ENCODE results near the gene MPHOSPH9. TPM values are rescaled to one million over a fixed set of nuclear protein-coding genes. Genes with fewer than 3 reads are reported as not detected.
A peak's percentile ranks its signal among the peaks of the same experiment; 100 is the strongest.
"Not testable (repeated sequence)": the region's sequence is repeated elsewhere in the genome, so short reads cannot be mapped to it uniquely, and the experiment has no call there.

MPHOSPH9 gene
- total RNA-seq, 1 donor from 2014 or later: 27.2 TPM

DNA sequence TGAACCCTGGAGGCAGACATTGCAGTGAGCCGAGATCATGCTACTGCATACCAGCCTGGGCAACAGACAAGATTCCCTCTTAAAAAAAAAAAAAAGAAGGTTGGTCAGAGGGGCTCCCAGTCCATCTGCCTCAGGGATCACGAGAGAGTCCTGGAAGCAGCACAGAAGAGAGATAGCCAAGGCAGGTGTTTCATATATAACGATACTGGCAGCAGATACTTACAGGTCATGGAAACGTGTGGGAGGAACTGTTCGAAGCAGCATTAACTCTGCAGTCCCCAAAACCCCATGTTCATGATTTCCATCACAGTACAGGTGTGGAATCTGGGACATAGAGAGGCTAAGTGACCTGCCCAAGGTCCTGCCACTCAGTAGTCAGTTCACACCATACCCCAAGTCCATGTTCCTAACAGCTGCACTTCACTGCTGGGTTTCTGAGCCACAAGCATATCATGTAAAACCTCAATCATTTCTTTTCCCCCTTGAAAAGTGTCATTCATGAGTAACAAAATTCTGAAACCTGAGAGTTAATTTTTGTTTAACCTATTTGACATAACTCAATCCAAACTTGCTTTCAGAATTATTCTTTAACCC lies 22.0 kb upstream of the MPHOSPH9 start:
- Mint-ChIP-seq H3K9me3 (ENCODE audit: low read depth) (no peaks in the 10 kb centered on the region), H3K4me1 (ENCODE audit: low read depth) (peaks cover 13% of the 10 kb centered on the region), H3K4me3 (ENCODE audit: unreplicated experiment) (no peak overlapping the region), H3K27ac (ENCODE audit: unreplicated experiment) (no peak overlapping the region), H3K36me3 (ENCODE audit: low read depth) (peaks cover 16% of the 10 kb centered on the region), H3K27me3 (ENCODE audit: low read depth) (no peaks in the 10 kb centered on the region)
- DNase-seq (ENCODE audit: low spot score): no peak
- TF ChIP-seq, protein P1, sequence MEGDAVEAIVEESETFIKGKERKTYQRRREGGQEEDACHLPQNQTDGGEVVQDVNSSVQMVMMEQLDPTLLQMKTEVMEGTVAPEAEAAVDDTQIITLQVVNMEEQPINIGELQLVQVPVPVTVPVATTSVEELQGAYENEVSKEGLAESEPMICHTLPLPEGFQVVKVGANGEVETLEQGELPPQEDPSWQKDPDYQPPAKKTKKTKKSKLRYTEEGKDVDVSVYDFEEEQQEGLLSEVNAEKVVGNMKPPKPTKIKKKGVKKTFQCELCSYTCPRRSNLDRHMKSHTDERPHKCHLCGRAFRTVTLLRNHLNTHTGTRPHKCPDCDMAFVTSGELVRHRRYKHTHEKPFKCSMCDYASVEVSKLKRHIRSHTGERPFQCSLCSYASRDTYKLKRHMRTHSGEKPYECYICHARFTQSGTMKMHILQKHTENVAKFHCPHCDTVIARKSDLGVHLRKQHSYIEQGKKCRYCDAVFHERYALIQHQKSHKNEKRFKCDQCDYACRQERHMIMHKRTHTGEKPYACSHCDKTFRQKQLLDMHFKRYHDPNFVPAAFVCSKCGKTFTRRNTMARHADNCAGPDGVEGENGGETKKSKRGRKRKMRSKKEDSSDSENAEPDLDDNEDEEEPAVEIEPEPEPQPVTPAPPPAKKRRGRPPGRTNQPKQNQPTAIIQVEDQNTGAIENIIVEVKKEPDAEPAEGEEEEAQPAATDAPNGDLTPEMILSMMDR (IDR thresholded peaks at IDR 0.05): no peak

DNA sequence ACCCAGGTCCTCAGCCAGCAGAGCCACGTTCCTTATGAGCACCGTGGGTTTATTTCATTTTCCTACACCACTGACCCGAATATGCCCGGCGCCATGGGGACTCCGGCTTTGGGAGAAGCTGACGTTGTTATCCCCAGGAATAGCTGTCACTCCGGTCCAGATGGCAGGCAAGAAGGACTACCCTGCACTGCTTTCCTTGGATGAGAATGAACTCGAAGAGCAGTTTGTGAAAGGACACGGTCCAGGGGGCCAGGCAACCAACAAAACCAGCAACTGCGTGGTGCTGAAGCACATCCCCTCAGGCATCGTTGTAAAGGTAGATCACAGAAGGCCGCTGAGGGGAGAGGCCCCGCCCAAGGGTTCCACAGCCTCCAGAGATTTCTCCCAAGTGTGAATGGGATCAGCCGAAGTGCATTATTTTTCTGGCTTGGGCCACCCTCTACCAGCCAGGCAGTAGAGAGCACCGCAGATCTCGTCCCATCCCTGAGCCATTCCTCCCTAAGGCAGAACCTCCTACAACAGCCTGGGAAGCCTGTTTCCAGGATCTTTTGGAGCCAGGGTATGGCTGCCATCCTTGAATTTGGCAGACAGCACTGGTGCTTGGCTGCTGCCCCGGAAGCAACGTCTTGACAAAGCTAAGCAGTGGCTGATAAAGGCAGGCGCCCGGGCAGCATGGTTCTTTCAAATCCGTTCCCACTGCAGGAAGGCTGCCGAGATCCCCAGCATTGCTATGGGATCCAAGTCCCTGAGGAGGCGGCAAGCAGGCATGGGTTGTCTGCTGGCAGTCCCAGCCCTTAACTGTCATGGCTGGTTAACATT lies 20.9 kb upstream of the MPHOSPH9 start:
- H3K4me3 Mint-ChIP-seq (ENCODE audit: unreplicated experiment): no peak overlapping the region

DNA sequence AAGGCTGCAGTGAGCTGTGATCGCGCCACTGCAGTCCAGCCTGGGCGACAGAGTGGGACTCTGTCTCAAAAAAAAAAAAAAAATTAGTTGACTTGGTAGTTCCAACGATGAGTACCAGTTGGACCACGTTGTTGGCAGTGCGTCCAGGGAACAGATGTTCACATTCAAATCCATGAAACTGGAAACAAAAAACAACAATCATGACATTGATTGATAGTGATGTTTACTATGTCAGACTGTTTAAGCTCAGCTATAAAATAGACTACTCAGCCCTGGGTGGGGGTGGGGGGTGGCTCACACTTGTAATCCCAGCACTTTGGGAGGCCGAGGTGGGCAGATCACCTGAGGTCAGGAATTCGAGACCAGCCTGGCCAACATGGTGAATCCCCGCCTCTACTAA lies 19.4 kb upstream of the MPHOSPH9 start:
- H3K4me3 Mint-ChIP-seq (ENCODE audit: unreplicated experiment); H3K27me3 Mint-ChIP-seq (ENCODE audit: low read depth); DNase-seq (ENCODE audit: low spot score); H3K9me3 Mint-ChIP-seq (ENCODE audit: low read depth): not testable (repeated sequence)
- peaks cover 15% of the 10 kb centered on the region for H3K4me1 Mint-ChIP-seq (ENCODE audit: low read depth)
- H3K27ac Mint-ChIP-seq (ENCODE audit: unreplicated experiment): peak overlapping the region; percentile 45
- peaks cover 16% of the 10 kb centered on the region for H3K36me3 Mint-ChIP-seq (ENCODE audit: low read depth)

More for the DNA sequence above, 20.9 kb upstream of the MPHOSPH9 start:
- Mint-ChIP-seq H3K36me3 (ENCODE audit: low read depth) (peaks cover 13% of the 10 kb centered on the region), H3K27me3 (ENCODE audit: low read depth) (no peaks in the 10 kb centered on the region), H3K9me3 (ENCODE audit: low read depth) (no peaks in the 10 kb centered on the region), H3K4me1 (ENCODE audit: low read depth) (peaks cover 13% of the 10 kb centered on the region), H3K27ac (ENCODE audit: unreplicated experiment) (no peak overlapping the region)
- TF ChIP-seq, protein P1 (IDR thresholded peaks at IDR 0.05): no peak
- no peak for DNase-seq (ENCODE audit: low spot score)

DNA sequence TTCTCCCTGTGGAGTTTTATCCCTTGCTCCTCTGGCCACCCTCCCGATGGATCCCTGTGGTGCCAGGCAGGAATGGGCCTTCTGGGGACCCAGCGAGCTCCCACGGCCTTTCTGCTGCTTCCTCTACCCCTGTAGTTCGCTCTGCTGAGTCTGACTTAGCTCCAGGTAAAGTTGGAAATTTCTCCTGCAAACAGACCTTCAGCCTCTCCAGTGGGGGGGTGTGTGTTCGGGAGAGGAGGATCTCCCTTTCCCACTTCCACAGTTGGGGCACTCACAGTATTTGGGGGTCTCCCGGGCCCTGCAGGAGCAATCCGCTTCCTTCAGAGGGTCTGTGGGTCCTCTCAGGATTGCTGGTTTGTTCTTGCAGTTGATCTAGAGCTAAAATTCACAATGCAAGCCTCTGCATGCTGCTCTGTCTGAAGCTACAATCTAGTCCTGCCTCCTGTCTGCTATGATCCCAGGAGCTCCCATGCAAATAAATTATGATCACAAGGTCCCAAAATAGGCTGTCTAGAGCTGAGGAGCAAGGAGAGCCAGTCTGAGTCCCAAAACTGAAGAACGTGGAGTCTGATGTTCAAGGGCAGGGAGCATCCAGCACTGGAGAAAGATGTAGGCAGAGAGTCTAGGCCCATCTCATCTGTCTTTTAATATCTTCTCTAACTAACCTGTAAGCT lies 18.6 kb upstream of the MPHOSPH9 start:
- peaks cover 21% of the 10 kb centered on the region for H3K4me1 Mint-ChIP-seq (ENCODE audit: low read depth)
- H3K36me3 Mint-ChIP-seq (ENCODE audit: low read depth): peaks cover 14% of the 10 kb centered on the region
- TF ChIP-seq, protein P1 (IDR thresholded peaks at IDR 0.05): no peak
- H3K9me3 Mint-ChIP-seq (ENCODE audit: low read depth): no peaks in the 10 kb centered on the region
- H3K4me3 Mint-ChIP-seq (ENCODE audit: unreplicated experiment): no peak overlapping the region
- no peak for DNase-seq (ENCODE audit: low spot score)
- peak overlapping the region; percentile 49 for H3K27ac Mint-ChIP-seq (ENCODE audit: unreplicated experiment)
- no peaks in the 10 kb centered on the region for H3K27me3 Mint-ChIP-seq (ENCODE audit: low read depth)

DNA sequence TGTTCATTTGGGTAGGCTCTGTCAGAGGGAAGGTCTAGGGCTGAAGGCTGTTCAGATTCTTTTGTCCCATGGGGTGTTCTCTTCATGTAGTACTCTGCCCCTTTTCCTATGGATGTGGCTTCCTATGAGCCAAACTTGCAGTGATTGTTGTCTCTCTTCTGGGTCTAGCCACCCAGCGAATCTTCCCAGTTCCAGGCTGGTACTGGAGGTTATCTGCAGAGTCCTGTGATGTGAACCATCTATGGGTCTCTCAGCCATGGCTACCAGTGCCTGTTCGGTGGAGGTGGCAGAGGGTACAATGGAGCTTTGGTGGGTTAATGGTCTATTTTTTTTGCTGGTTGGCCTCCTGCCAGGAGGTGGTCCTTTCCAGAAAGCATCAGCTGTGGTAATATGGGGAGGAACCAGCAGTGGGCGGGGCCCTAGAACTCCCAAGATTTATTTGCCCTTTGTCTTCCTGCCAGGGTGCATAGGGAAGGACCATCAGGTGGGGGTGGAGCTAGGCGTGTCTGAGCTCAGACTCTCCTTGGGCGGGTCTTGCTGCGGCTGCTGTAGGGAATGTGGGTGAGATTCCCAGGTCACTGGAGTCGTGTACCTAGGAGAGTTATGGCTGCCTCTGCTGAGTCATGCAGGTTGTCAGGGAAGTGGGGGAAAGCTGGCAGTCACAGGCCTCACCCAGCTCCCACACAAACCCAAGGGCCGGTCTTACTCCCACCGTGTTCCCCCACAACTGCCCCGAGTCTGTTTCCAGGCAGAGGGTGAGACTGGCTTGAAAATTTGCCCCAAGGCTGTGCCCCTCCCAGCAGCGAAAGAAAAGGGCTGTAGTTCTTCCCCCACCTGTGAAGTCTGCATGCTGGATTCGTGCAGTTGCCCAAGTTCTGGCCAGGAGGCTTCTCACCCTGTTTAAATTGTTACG lies 17.8 kb upstream of the MPHOSPH9 start:
- Mint-ChIP-seq H3K36me3 (ENCODE audit: low read depth) (peaks cover 14% of the 10 kb centered on the region), H3K27me3 (ENCODE audit: low read depth) (no peaks in the 10 kb centered on the region), H3K4me1 (ENCODE audit: low read depth) (peaks cover 21% of the 10 kb centered on the region), H3K9me3 (ENCODE audit: low read depth) (no peaks in the 10 kb centered on the region), H3K27ac (ENCODE audit: unreplicated experiment) (peak overlapping the region; percentile 49), H3K4me3 (ENCODE audit: unreplicated experiment) (no peak overlapping the region)
- TF ChIP-seq, protein P1 (IDR thresholded peaks at IDR 0.05): no peak
- DNase-seq (ENCODE audit: low spot score): no peak

DNA sequence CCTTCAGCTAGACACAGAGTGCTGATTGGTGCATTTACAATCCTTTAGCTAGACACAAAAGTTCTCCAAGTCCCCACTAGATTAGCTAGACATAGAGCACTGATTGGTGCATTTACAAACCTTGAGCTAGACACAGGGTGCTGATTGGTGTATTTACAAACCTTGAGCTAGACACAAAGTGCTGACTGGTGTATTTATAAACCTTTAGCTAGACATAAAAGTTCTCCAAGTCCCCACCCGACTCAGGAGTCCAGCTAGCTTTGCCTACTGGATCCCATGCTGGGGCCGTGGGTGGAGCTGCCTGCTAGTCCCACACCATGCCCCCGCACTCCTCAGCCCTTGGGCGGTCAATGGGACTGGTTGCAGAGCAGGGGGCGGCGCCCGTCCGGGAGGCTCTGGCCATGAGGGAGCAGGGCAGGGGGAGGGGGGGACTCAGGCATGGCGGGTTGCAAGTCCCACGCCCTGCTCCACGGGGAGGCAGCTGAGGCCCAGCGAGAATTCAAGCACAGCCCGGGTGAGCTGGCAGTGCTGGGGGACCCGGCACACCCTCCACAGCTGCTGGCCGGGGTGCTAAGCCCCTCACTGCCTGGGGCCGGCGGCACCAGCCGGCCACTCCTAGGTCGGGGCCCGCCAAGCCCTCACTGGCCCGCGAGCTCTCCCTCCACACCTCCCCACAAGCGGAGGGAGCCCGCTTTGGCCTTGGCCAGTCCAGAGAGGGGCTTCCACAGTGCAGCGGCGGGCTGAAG lies 16.2 kb upstream of the MPHOSPH9 start:
- H3K27ac Mint-ChIP-seq (ENCODE audit: unreplicated experiment); H3K4me3 Mint-ChIP-seq (ENCODE audit: unreplicated experiment): not testable (repeated sequence)
- H3K36me3 Mint-ChIP-seq (ENCODE audit: low read depth): peaks cover 16% of the 10 kb centered on the region

DNA sequence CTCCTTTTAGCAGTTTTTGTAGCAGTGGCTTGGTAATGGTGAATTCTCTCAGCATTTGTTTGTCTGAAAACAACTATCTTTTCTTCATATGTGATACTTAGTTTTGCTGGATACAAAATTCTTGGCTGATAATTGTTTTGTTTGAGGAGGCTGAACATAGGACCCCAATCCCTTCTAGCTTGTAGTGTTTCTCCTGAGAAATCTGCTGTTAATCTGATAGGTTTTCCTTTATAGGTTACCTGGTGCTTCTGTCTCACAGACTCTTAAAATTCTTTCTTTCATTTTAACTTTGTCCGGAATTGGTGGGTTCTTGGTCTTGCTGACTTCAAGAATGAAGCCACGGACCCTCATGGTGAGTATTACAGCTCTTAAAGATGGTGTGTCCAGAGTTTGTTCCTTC lies 15.2 kb upstream of the MPHOSPH9 start:
- H3K9me3 Mint-ChIP-seq (ENCODE audit: low read depth); H3K4me3 Mint-ChIP-seq (ENCODE audit: unreplicated experiment); H3K27ac Mint-ChIP-seq (ENCODE audit: unreplicated experiment); H3K27me3 Mint-ChIP-seq (ENCODE audit: low read depth); DNase-seq (ENCODE audit: low spot score): not testable (repeated sequence)
- Mint-ChIP-seq H3K4me1 (ENCODE audit: low read depth) (peaks cover 21% of the 10 kb centered on the region), H3K36me3 (ENCODE audit: low read depth) (peaks cover 13% of the 10 kb centered on the region)

More for the DNA sequence above, 16.2 kb upstream of the MPHOSPH9 start:
- not testable (repeated sequence) for DNase-seq (ENCODE audit: low spot score); H3K27me3 Mint-ChIP-seq (ENCODE audit: low read depth); H3K9me3 Mint-ChIP-seq (ENCODE audit: low read depth)
- peaks cover 21% of the 10 kb centered on the region for H3K4me1 Mint-ChIP-seq (ENCODE audit: low read depth)
